ENCODE data around the gene PIP5K1C. TPM values are rescaled to one million over a fixed set of nuclear protein-coding genes. Genes with fewer than 3 reads are reported as not detected.
A peak's percentile ranks its signal among the peaks of the same experiment; 100 is the strongest.

The PIP5K1C gene
- total and polyA plus RNA-seq, 9 of the 15 experiments (the other 6 are each of a cell fraction or from before 2014, with no cell fraction given) = 0.38 to 22.1 (median 4.1) TPM

DNA sequence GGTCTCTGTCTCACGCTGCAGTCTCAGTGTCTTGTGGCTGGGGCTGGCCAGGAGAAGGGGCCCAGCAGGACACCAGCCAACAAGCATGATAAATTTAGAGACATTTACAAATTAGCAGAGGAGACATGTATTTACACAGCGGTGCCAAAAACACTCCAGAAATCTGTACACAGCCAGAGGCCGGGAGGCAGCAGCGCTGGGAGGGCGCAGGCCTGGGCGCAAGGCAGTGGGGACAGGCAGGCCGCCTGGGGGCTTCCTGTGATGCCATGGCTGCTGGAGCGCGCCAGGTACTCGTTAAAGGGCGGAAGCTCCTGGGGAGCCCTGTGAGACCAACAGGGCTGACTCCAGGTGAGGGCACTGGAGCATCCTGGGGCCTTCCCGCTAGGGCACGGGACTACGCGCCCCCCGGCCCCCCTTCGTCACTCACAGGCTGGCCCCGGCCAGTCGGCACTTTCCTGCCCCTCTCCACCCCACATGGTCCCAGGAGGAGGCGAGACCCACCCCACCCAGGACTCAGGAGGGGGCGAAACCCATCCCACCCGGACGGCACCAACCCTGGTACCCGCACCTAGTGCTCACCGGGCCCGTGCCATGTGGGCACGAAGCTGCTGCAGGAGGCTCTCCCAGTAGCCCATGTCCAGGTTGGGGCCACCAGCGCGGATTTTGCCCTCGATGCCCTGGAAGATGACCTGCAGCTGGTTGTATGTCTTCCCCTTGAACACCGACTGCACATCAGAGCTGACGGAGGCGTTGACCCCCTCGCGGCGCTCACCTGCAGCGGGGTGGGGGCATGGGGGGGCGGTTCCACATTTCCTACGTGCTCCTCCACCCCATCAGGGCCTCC, 86.2 kb downstream of the PIP5K1C start:
- Histone ChIP-seq H4K20me1 (replicated peaks; ENCODE audit: control insufficient read depth, insufficient read depth, low read length) (no peaks in the 10 kb centered on the region), H3K9me3 (replicated peaks; ENCODE audit: control insufficient read depth, insufficient read depth, low read depth, low read length) (no peaks in the 10 kb centered on the region; the same call in 1 of the 2 replicates), H3K9me1 (ENCODE audit: control insufficient read depth, insufficient read depth, low read length) (no peaks in the 10 kb centered on the region), H3K4me3 (no peak overlapping the region), H3K4me2 (ENCODE audit: insufficient read depth, low read length) (no peak overlapping the region), H3K27me3 (ENCODE audit: control insufficient read depth in 2 of 2, insufficient read depth in 2 of 2, low read length in 2 of 2) (no peaks in the 10 kb centered on the region), H2AFZ (ENCODE audit: low read depth, low read length) (no peak overlapping the region), H3K4me1 (replicated peaks in 1 of 2; ENCODE audit: control insufficient read depth in 2 of 2, insufficient read depth in 2 of 2, low read length in 2 of 2) (peaks cover 17 to 89% of the 10 kb centered on the region in 2 experiments), H3K9ac (ENCODE audit: insufficient read depth in 1 of 2, low read depth in 2 of 2, low read length in 2 of 2) (peak overlapping the region in 1 of 2 experiments; percentile 70; a peak in 2 of 4 replicates), H3K27ac (ENCODE audit: extremely low read depth, low read depth, low read length) (peak overlapping the region; percentile 72; the same call in 1 of the 3 replicates), H3K79me2 (ENCODE audit: control insufficient read depth, insufficient read depth, low read length) (peaks cover 6% of the 10 kb centered on the region; the same call in 2 of the 3 replicates), H3K36me3 (ENCODE audit: control insufficient read depth, insufficient read depth, low read length) (peaks cover 79% of the 10 kb centered on the region)
- in situ Hi-C loops (cut with MboI) (no loop called here), intact Hi-C loops (cut with micrococcal nuclease) (no loop called here)
- no peak for FAIRE-seq
- ATAC-seq = no peak
- TF ChIP-seq, protein P1, sequence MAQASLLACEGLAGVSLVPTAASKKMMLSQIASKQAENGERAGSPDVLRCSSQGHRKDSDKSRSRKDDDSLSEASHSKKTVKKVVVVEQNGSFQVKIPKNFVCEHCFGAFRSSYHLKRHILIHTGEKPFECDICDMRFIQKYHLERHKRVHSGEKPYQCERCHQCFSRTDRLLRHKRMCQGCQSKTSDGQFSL (CRISPR knock-in tag; IDR thresholded peaks at IDR 0.05) = 0 out of 2 replicates have a peak, but pooled peaks have one; percentile 39
- TF ChIP-seq, protein P1 (tag; IDR thresholded peaks at IDR 0.05) = no peak
- TF ChIP-seq RBM22 (IDR thresholded peaks at IDR 0.05; ENCODE audit: low read depth, low read length, poor library complexity, severe bottlenecking) (no peak), HNRNPLL (IDR thresholded peaks at IDR 0.05; ENCODE audit: low read depth, low read length, poor library complexity, severe bottlenecking) (no peak), POLR2G (IDR thresholded peaks at IDR 0.05; ENCODE audit: low read depth, low read length) (peak; percentile 73)
- no TSS peak for BruUV-seq (replicated peaks)
- POLR2A ChIA-PET = interaction anchor here (0.6 kb wide), 1 partner anchor 28 kb away, joined by 4 read pairs; no protein-coding TSS in a partner anchor
- WGBS (ENCODE audit: insufficient coverage, low coverage, missing lambda C conversion rate) = 92% methylated on average over 13 of the region's 39 CpGs
- CTCF ChIA-PET (ENCODE audit: low intra/inter-chr PET ratio) = no interaction called here
- no peak for DNase-seq (ENCODE audit: extremely low read depth in 1 of 4, low spot score in 3 of 4)
